Measurements from ENCODE around the gene WDR64.
"Not testable (repeated sequence)": the region's sequence is repeated elsewhere in the genome, so short reads cannot be mapped to it uniquely, and the experiment has no call there.

Gene WDR64

GRCh38 chr1:241632987-241633386, 19.1 kb upstream of the WDR64 start:
- no peak for DNase-seq

GRCh38 chr1:241635556-241636152, 16.4 kb upstream of the WDR64 start:
- no peak for DNase-seq

- no peak for DNase-seq
Observed at GRCh38 chr1:241636291-241636690, 15.8 kb upstream of the WDR64 start.

GRCh38 chr1:241637046-241637590, 15.0 kb upstream of the WDR64 start:
- DNase-seq: no peak

- no peak for DNase-seq
Observed at GRCh38 chr1:241637604-241638003, 14.5 kb upstream of the WDR64 start.

- DNase-seq: no peak
Observed at GRCh38 chr1:241638099-241638682, 13.9 kb upstream of the WDR64 start.

- peak; percentile 36 for DNase-seq
Observed at GRCh38 chr1:241638909-241639622, 13.0 kb upstream of the WDR64 start.

GRCh38 chr1:241639623-241640148, 12.4 kb upstream of the WDR64 start:
- peak; percentile 84 for DNase-seq

- peak; percentile 97 for DNase-seq
Observed at GRCh38 chr1:241640149-241640866, 11.8 kb upstream of the WDR64 start, which contains the start of the genes CHML and OPN3. TSS of gene CHML (minus strand) at chr1:241640369. CDS start at chr1:241635766, 4,603 bp downstream. TSS of gene OPN3 (minus strand) at chr1:241640369. CDS start at chr1:241640254, 115 bp downstream.

GRCh38 chr1:241640867-241641622, 11.0 kb upstream of the WDR64 start:
- peak; percentile 68 for DNase-seq

GRCh38 chr1:241641773-241642592, 10.1 kb upstream of the WDR64 start:
- DNase-seq: peak; percentile 45

- DNase-seq: no peak
Observed at GRCh38 chr1:241642593-241642944, 9.5 kb upstream of the WDR64 start.

GRCh38 chr1:241644259-241644658, 7.8 kb upstream of the WDR64 start:
- no peak for DNase-seq

GRCh38 chr1:241645199-241645598, 6.9 kb upstream of the WDR64 start:
- DNase-seq: no peak

- no peak for DNase-seq
Observed at GRCh38 chr1:241646201-241646600, 5.9 kb upstream of the WDR64 start.

- DNase-seq: no peak
Observed at GRCh38 chr1:241647658-241648057, 4.4 kb upstream of the WDR64 start.

- peak; percentile 37 for DNase-seq
Observed at GRCh38 chr1:241648159-241648558, 3.9 kb upstream of the WDR64 start.

GRCh38 chr1:241654019-241654418, 1.9 kb downstream of the WDR64 start:
- no peak for DNase-seq

GRCh38 chr1:241654641-241655040, 2.6 kb downstream of the WDR64 start:
- DNase-seq: no peak

GRCh38 chr1:241658081-241658793, 6.2 kb downstream of the WDR64 start:
- peak; percentile 17 for DNase-seq

GRCh38 chr1:241659016-241659415, 6.9 kb downstream of the WDR64 start:
- DNase-seq: not testable (repeated sequence)

All from DMS53 (cell line).